ENCODE data around the gene VPS37C.

Gene VPS37C

DNA sequence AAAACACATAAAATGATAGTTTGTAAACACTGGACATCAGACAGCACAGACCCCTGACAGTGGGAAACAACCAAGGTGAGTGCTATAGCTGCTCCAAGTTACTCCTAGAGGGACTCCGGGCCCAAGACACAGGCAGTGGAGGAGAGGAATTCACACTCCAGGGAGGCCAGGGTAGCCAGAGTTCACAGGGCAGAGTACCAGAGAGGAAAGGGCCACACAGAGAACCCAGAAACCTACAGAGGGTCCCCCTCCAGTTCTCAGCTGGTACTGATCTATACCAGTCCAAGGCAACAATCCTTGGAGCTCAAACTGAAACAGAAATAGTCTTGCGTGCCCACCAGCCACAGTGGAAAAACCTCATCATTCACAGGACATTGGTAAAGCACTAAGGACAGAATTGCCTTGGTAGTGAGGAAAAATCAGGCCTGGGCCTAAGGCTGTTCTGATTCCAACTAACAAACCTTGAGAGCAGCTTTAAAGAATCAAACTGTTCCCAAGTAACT, 7.6 kb downstream of the VPS37C start:
- DNase-seq (ENCODE audit: low spot score): no peak

DNA sequence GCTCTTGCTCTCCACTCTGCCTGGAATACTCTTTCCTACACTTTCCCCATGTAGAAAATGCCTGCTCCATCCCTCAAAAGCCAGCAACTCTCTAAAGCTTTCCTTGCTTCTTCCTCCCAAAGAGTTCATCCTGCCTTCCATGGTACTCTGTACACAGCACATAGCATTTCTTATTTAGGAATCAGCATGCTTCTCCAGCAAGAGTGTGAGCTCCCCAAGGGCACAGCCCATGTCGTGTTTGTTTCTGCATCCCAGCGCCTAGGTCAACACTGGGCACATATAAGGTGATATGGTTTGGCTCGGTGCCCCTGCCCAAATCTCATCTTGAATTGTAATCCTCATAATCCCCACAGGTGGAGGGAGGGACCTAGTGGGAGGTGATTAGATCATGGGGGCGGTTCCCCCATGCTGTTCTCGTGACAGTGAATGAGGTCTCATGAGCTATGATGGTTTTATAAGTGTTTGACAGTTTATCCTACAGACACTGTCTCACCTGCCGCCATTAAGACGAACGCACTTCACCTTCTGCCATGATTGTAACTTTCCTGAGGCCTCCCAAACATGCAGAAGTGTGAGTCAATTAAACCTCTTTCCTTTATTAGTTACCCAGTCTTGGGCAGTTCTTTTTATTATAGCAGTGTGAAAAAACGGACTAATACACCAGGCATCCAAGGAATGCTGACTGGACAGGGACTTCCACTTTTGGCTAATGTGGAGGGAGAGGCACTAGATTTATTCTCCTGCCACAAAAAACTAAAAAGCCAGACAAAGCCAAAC, 8.2 kb downstream of the VPS37C start:
- no peak for DNase-seq (ENCODE audit: low spot score)

DNA sequence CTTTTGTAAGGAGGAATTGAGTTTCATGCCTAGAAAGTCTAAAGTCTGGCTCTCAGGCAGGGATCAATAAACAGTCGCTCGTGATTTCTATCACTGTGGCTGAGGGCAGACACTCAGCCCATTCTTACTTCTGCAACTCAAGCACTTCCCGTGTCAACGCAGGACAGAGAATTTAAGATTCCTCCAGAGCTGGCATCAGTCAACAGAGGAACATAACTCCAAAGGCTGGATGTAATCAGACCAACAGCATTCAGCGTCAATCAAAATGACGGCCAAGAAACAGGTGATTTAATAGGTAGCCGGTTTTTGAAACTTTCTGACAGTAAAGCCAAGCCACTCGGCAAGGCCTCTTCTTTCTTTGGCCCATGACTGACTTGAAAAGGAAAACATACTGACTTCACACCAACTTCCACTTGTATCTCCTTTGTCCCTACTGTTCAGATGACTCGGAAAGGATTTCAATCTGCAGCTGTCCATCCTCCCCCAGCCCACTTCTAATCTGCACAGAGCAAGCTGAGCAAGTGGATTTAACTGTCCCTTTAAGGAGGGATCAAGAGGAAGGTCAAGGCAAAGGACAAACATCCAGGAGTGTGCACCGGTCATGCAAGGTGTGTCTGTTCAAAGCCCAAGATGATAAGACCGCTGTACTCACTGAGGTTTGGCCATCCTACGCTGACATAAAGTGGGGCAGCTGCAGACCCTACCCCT, 9.5 kb downstream of the VPS37C start:
- no peak for DNase-seq (ENCODE audit: low spot score)

DNA sequence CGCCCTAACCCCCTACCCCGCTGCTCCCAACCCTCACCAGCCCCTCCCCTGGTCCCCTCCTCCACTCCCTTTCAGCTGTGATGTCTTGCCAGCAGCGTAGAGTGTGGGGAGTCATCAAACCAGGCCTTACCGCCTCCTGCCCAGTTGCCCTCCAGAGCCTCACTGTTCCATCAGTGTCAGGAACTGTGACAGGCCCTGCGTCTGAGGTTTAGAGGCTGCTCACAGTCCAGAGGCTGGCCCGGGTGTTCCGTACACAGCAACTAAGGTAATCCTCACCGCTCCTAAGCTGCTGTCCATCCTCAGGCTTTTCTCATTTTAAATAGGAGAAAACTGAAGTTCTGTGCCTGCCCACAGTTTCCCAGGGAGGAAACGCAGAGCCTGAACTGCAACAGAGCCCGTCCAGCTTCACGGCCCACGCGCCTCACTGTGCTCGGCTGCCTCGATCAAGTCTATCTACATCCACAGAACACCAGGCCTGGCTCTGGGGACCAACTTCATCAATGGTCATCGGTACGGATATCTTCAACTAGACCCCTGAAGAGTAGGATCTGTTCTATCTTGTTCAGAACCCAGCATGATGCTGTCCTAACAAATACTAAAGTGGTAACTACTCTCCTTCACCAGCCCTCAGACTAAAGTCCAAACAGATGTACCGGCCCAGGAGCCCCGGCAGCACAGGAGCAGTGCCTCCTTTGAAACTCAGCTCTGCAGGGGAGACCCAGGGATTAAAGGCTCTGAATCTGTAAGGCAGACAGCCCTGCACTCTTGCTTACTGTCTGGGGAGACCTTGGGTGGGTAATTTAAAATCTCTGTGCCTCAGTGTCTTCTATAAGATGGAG, 10.3 kb downstream of the VPS37C start:
- DNase-seq (ENCODE audit: low spot score): no peak

DNA sequence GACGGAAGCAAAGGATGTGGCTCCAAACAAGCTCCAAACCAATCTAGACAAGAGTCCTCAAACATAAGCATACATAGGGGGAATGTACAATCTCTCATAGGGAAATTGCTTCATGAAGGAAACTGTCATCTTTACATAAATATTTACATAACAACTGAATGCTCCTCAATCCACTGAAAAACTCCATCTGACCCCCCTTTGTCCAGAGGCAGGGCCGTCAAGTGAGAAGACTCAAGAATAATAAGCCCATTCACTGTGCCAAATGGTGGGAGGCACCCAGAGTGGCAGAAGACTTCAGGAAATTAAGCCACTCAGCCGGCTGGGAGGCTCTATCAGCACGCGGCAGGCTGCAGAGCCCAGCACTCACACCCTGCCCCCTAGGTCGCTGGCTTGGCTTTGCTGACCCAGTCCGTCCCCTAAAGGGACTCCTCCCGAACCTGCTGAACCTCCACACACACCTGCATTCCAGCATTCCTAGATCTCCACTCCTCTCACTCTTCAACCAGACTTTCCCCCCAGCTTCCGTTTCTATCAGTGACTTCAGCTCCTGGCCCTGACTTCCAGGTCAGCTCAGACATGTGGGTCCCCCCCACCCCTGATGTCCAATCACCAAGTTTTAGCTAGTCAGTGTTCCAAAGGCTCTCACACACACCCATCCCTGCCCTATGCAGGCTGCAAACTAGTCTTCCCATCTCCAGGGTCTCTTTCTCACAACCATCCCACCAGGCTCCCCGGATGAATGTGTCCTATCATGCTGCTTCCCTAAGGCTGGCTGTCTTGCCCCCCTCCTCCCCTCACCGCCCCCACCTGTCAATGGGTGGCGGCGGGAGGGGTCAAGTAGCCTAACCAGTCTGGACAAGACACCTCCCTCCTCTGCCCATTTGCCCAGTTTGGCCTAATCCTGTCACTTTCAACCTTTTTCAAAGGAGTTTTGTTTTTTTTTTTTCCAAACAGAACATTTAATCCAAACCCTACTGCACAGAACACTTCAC, 11.3 kb downstream of the VPS37C start:
- DNase-seq (ENCODE audit: low spot score): no peak

DNA sequence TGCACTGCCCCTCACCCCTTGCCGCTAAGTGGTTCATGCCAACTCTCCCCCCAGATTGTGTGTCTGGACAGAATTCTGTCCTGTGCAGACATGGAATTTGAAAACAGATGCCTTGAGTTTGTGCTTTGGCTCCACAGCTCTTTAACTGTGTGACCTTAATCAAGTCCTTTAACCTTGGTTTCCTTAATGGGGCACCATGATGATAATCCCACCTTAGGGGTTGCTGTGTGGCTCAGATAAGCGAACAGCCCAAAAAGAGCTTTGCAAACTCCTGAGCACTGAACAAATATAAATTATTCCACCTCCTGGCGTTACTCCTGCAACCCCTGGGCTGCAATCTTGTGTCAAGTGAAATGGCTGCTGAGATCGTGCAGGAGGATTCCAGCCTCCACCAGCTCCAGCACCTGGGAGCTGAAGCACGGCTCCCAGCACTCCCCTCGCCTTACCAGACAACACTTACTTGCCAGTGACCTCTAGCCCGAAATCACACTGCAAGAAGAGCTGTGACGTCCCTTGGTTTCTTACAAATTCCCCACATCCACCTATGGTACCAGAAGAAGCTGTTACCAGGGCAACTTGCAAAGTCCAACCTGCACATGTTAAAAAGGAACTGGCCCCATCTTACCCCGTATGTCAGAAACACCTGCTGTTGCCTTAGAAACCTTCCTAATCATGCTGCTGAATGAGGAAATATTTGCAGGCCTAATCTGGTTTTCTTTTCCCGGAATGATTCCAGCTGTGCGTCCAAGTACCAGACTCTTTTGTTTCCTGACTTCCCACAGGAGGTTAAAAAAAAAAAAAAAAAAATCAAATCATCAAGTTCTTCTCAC, 13.2 kb downstream of the VPS37C start:
- DNase-seq (ENCODE audit: low spot score): no peak

DNA sequence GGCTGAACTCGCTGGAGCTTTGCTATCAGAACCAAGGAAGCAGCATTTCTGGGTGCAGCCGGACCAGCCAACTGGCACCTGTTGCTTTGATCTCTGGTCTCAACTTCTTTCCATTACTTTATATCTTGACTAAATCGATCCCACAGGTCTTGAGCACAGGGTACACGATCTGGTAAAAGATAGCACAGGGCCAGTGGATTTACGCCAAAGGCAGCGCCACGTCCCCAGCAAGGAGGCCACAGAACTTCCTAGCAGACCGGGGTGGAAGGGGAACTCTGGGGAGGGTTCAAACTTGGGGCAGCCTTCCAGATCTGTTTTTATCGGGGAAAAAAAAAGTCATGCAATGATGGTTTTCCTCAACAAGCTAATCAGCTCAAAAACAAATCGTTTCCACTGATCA, 14.0 kb downstream of the VPS37C start:
- DNase-seq (ENCODE audit: low spot score): no peak

DNA sequence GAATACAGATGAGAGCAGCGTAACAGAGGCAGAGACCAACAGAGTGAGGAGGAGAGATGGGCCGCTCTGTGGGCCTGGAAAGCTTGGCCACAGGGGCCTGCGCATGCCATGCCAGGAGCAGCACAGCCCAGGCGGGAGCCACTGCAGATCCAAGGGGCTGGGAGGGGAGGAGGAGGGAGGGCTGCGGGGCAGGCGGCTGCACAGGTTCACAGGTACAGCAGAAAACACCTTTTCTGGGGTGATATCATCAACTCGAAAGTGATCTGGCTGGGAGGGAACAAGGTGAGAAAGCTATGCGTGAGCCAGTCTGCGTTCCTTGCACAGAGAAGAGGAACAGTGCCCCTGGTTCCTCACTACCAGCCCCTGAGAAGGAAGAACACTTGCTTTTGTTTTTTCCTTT, 14.8 kb downstream of the VPS37C start:
- DNase-seq (ENCODE audit: low spot score): no peak

DNA sequence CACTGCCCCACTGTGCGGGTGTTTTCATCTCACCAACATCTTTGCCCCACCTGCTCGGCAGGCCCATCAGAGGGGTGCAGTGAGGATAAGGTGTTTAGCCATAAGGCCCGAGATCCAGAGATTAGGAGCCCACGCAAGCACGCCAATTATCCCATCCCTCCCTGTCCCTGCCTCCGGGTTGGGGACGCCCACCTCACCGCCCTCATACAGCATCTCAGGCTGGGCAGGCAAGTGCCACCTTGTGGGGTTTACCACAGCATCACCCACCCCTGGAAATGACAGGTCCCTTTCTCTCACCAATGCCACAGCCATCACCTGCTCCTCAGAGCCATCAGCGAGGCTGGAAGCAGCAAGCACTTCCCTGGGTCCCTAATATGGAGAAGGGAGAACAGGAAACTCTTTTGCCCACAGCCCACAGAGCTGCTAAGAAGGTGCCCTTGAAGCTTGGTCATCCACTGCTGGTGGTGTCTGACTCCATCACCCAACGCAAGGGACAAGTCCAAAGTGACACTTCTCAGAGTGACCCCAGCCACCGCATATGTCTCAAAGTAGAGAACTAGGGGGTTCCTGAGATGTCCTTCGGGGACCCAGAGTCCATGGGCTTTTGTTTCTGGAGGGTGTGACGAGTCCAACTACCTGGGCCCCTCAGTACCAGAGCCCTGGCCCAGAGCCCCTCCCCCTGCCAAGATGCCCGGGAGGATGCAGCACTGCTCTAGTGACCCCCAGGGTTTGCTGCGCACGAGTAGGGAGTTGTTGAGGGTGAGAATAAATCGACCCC, 15.8 kb downstream of the VPS37C start:
- no peak for DNase-seq (ENCODE audit: low spot score)

DNA sequence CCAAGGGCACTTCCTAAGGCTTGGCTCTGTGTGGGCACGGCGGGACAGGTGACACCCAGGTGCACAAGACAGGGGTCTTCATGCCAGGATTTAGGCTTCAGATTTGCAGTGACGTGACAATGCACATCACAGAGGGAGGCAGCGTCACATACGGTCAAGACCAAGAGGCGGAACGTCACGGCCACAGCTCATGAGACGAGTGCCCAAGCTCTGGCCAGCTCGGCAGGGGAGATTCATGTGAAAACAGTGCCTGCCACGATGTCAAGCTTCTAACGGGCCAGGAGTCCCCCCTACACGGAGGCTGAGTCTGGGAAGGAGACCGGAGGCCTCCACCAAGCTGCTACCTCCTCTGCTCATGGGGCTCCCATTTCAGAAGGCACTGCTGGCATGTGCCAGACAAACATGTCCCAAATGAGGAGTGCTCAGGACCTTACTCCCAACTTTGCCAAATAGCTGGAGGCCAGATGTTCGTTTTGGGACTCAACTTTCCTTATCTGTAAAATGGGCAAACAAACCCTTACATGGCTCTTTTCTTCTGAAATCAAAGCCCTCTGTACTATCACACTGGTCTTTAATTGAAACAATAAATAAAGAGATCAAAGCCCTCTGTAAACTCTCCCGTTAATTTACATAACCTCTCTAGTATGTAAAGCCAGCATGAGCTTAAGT, 16.6 kb downstream of the VPS37C start:
- no peak for DNase-seq (ENCODE audit: low spot score)

DNA sequence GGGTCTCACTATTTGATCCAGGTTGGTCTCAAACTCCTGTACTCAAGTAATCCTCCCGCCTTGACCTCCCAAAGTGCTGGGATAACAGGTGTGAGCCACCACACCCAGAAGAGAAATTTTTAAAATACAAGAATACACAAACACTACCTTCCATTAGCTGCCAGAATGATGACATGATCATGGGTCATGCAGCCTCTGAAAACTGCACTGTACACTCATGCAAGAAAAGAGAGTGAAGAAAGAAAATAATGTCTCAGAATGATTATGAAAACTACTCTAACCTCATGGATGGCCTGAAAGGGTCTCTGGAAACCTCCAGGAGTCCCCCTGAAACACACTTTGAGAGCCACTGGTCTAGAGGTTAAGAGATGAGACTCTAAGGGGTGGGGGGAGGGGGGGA, 18.8 kb downstream of the VPS37C start:
- no peak for DNase-seq (ENCODE audit: low spot score)

DNA sequence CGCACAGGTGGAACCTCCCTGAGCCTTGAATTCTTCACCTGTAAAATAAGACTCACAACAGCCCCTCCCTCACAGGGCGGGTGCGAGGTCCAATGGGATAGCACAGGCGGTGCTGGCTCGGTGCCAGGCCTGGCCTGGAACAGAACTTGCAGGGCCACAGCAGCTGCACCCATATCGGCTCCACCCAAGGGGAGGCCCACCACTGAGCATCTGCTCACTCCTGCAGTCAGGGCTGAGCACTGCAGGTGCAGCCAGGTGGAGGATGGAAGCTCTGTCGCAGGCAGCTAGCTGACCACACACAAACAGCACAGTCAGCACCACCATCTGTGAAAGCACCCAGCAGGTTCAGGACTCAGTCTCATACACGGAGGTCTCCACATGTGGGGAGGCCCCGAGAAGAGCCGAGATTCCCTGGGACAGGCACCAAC, 19.6 kb downstream of the VPS37C start:
- DNase-seq (ENCODE audit: low spot score): no peak

DNA sequence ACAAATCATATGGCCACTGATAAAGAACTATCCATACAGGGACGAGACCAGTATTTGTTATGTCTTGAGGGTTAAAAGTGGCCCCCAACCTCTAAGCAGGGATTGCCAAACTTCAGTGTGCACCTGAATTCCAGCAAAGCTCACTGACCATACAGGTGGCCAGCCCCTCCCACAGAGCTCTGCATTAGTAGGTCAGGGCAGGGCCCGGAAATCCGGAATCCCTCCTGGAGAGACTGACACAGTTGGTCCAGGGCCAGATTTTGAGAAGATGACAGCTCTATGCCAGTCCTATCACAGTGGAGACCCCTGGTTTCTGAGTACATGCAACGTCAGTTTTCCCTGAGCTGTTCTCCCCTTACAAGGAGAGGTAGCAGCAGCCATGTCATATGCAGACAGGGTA, 20.8 kb downstream of the VPS37C start:
- no peak for DNase-seq (ENCODE audit: low spot score)

DNA sequence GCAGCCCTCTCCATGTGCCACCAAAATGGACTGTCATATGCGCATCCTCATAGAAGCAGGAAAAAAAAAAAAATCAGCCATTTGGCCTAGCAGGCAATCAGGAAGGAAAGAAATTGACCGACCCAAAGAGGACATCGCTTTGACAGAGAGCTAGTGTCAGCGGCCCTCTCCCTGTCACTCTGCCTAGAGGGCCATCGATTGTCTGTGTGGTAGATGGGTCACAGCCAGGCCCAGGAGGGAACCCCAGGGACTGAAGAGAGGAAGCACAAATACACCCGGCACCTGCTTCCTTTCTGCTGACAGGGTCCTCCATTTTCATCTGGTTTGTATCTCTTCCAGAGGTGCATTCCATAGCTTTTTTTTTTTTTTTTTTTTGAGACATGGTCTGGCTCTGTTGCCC, 21.8 kb downstream of the VPS37C start:
- no peak for DNase-seq (ENCODE audit: low spot score)

DNA sequence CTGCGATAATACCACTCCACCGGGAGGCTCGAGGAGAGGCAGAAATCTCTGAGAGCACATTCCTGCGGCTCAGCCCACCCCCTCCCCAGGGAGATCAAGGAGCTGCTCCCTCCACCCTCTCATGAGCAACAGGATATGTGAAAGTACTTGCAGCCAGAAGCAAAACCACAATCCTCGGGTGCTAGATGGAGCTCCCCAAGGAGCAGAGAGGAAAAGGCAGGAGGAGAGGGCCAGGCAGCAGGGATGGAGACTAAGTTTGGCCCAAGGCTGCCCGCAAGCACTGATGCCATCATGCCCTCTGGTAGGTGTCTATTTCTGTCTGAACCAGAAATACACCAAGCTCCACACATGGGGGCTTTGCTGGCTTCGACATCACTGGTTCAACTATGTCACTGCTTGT, 22.3 kb downstream of the VPS37C start:
- no peak for DNase-seq (ENCODE audit: low spot score)

DNA sequence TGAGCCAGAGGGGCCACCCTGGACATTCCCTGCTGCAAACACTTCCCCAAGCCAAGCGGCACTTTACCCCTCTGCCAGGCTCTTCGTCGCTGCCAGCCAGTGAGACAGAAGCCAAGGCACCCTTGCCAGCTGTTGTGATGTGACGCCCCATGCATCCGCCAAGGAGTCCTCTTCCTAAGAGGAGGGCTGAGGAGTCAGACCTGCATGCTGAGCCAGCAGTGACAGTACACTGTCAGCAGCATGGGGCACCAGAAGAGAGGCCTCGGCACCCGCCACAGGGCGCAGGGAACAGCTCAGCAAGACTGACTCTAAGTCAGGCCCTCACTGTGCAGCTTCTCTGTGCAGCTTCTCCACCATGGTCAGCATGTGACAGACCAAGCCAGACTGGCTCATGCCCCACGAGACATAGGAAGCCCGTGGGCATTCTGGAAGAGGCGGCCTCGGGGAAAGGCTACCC, 26.4 kb downstream of the VPS37C start:
- no peak for DNase-seq (ENCODE audit: low spot score)

DNA sequence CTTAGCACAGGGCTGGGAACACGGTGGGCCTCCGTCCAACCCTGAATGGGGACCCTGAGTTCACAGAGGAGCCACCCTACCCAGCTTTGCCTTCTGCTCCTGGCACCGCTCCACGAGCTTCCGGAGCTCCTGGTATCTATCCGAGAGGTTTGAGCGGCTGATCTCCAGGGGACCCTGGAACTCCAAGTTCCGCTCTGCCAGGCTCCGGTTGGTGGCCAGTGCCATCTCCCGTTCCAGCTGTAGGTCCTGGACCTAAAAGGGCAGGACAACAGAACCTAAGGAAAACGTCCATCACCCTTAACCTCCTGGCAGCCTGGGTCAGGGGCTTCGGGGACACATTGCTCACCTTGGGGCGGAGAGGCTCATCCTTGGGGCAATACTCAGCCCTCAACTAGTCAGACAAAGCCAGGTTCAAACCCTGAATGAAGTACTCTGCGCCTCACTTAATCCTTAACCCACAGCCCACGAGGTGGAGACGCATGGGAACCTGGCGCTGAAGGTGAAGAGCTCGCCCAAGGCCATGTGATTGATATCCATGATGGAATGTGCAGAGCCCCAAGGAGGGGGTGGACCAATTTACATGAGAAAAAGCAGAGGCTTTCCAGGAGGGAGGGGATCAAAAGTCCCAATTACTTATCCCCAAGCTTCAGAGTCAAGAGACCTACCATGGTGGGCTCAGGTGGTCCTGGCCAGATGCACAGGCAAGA, 27.1 kb downstream of the VPS37C start:
- no peak for DNase-seq (ENCODE audit: low spot score)

DNA sequence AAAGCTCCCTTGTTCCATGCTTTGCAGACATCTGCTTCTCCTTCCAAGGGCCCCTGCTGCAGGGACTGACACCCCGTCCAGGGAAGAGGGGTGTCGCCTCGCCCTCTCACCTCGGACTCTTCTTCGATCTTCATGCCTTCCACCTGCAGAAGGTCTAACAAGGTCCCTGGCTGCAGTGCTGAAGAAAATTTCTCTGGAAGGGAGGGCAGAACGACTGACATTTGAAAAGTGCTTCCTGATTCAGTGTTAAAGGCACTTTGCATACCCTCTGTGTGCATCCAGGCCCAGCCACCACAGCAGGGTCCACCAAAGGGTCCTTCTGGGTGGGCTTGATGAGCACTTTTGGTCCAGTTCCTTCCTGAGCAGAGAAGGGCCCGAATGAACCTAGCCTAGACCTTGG, 28.1 kb downstream of the VPS37C start:
- DNase-seq (ENCODE audit: low spot score): no peak
